ENCODE data around the gene ABLIM2.

The ABLIM2 gene

GRCh38 chr4:8182858-8183725 is 24.5 kb upstream of the ABLIM2 start:
- no CpG with 5 or more reads among the region's 25 CpGs for WGBS (ENCODE audit: extremely low coverage, insufficient coverage, low lambda C conversion rate)
- no peak overlapping the region for H3K4me2 ChIP-seq (ENCODE audit: low read length)
- H3K4me3 ChIP-seq (ENCODE audit: low read length), result no peak overlapping the region
- H4K5ac ChIP-seq (ENCODE audit: low read length), result no peak overlapping the region
- no peaks in the 10 kb centered on the region for H3K27me3 ChIP-seq (ENCODE audit: insufficient read depth, low read length, poor library complexity)
- H2BK120ac ChIP-seq (ENCODE audit: low read depth, low read length), result no peak overlapping the region
- no peaks in the 10 kb centered on the region for H3K79me1 ChIP-seq (ENCODE audit: low read length)
- no peaks in the 10 kb centered on the region for H3K36me3 ChIP-seq (ENCODE audit: control insufficient read depth, insufficient read depth, low read length)
- H3K4ac ChIP-seq (ENCODE audit: low read depth, low read length), result no peak overlapping the region
- H2BK5ac ChIP-seq (ENCODE audit: low read length), result no peak overlapping the region
- DNase-seq, result no peak
- no peak overlapping the region for H3K23ac ChIP-seq (ENCODE audit: low read length)
- no peak overlapping the region for H3K27ac ChIP-seq (ENCODE audit: low read depth, low read length)
- H4K8ac ChIP-seq (ENCODE audit: low read depth, low read length), result no peak overlapping the region
- H3K9ac ChIP-seq (ENCODE audit: low read length), result no peak overlapping the region
- H3K18ac ChIP-seq (ENCODE audit: low read length), result no peak overlapping the region
- no peaks in the 10 kb centered on the region for H3K4me1 ChIP-seq (ENCODE audit: control insufficient read depth, low read depth, low read length)
- H2BK15ac ChIP-seq (replicated peaks; ENCODE audit: low read depth), result no peak overlapping the region
- H3K56ac ChIP-seq (ENCODE audit: low read length), result no peak overlapping the region
- H2AK5ac ChIP-seq (ENCODE audit: low read length), result no peak overlapping the region
- no peaks in the 10 kb centered on the region for H3K79me2 ChIP-seq (ENCODE audit: control insufficient read depth, insufficient read depth, low read length)

GRCh38 chr4:8182294-8182693 is 23.7 kb upstream of the ABLIM2 start:
- H2BK5ac ChIP-seq (ENCODE audit: low read length), result no peak overlapping the region
- no peak overlapping the region for H3K23ac ChIP-seq (ENCODE audit: low read length)
- H3K56ac ChIP-seq (ENCODE audit: low read length), result no peak overlapping the region
- H3K4me2 ChIP-seq (ENCODE audit: low read length), result no peak overlapping the region
- no CpG with 5 or more reads among the region's 11 CpGs for WGBS (ENCODE audit: extremely low coverage, insufficient coverage, low lambda C conversion rate)
- no peak overlapping the region for H4K8ac ChIP-seq (ENCODE audit: low read depth, low read length)
- H3K79me2 ChIP-seq (ENCODE audit: control insufficient read depth, insufficient read depth, low read length), result no peaks in the 10 kb centered on the region
- no peak for DNase-seq
- H3K79me1 ChIP-seq (ENCODE audit: low read length), result no peaks in the 10 kb centered on the region
- no peak overlapping the region for H3K4me3 ChIP-seq (ENCODE audit: low read length)
- no peak overlapping the region for H2AK5ac ChIP-seq (ENCODE audit: low read length)
- H3K27ac ChIP-seq (ENCODE audit: low read depth, low read length), result no peak overlapping the region
- H3K4ac ChIP-seq (ENCODE audit: low read depth, low read length), result no peak overlapping the region
- no peaks in the 10 kb centered on the region for H3K36me3 ChIP-seq (ENCODE audit: control insufficient read depth, insufficient read depth, low read length)
- no peak overlapping the region for H2BK120ac ChIP-seq (ENCODE audit: low read depth, low read length)
- no peak overlapping the region for H3K18ac ChIP-seq (ENCODE audit: low read length)
- no peaks in the 10 kb centered on the region for H3K27me3 ChIP-seq (ENCODE audit: insufficient read depth, low read length, poor library complexity)
- no peaks in the 10 kb centered on the region for H3K4me1 ChIP-seq (ENCODE audit: control insufficient read depth, low read depth, low read length)
- H4K5ac ChIP-seq (ENCODE audit: low read length), result no peak overlapping the region
- no peak overlapping the region for H3K9ac ChIP-seq (ENCODE audit: low read length)
- no peak overlapping the region for H2BK15ac ChIP-seq (replicated peaks; ENCODE audit: low read depth)

GRCh38 chr4:8181844-8182243 is 23.2 kb upstream of the ABLIM2 start:
- no peaks in the 10 kb centered on the region for H3K36me3 ChIP-seq (ENCODE audit: control insufficient read depth, insufficient read depth, low read length)
- no peak overlapping the region for H2BK15ac ChIP-seq (replicated peaks; ENCODE audit: low read depth)
- WGBS (ENCODE audit: extremely low coverage, insufficient coverage, low lambda C conversion rate), result no CpG with 5 or more reads among the region's 7 CpGs
- no peaks in the 10 kb centered on the region for H3K79me1 ChIP-seq (ENCODE audit: low read length)
- H3K79me2 ChIP-seq (ENCODE audit: control insufficient read depth, insufficient read depth, low read length), result no peaks in the 10 kb centered on the region
- H3K27me3 ChIP-seq (ENCODE audit: insufficient read depth, low read length, poor library complexity), result no peaks in the 10 kb centered on the region
- no peak overlapping the region for H3K23ac ChIP-seq (ENCODE audit: low read length)
- no peak overlapping the region for H2BK5ac ChIP-seq (ENCODE audit: low read length)
- H3K4me2 ChIP-seq (ENCODE audit: low read length), result no peak overlapping the region
- no peak overlapping the region for H3K4me3 ChIP-seq (ENCODE audit: low read length)
- peak; percentile 39 for DNase-seq
- H2BK120ac ChIP-seq (ENCODE audit: low read depth, low read length), result no peak overlapping the region
- no peaks in the 10 kb centered on the region for H3K4me1 ChIP-seq (ENCODE audit: control insufficient read depth, low read depth, low read length)
- no peak overlapping the region for H4K5ac ChIP-seq (ENCODE audit: low read length)
- H3K56ac ChIP-seq (ENCODE audit: low read length), result no peak overlapping the region
- H3K4ac ChIP-seq (ENCODE audit: low read depth, low read length), result no peak overlapping the region
- H4K8ac ChIP-seq (ENCODE audit: low read depth, low read length), result no peak overlapping the region
- H2AK5ac ChIP-seq (ENCODE audit: low read length), result no peak overlapping the region
- H3K18ac ChIP-seq (ENCODE audit: low read length), result no peak overlapping the region
- no peak overlapping the region for H3K9ac ChIP-seq (ENCODE audit: low read length)
- no peak overlapping the region for H3K27ac ChIP-seq (ENCODE audit: low read depth, low read length)

- no peak for DNase-seq
- H3K4me2 ChIP-seq (ENCODE audit: low read length), result no peak overlapping the region
- no peak overlapping the region for H2BK120ac ChIP-seq (ENCODE audit: low read depth, low read length)
- H3K56ac ChIP-seq (ENCODE audit: low read length), result no peak overlapping the region
- H2BK5ac ChIP-seq (ENCODE audit: low read length), result no peak overlapping the region
- H3K4ac ChIP-seq (ENCODE audit: low read depth, low read length), result no peak overlapping the region
- no CpG with 5 or more reads among the region's 6 CpGs for WGBS (ENCODE audit: extremely low coverage, insufficient coverage, low lambda C conversion rate)
- H3K79me1 ChIP-seq (ENCODE audit: low read length), result no peaks in the 10 kb centered on the region
- H2BK15ac ChIP-seq (replicated peaks; ENCODE audit: low read depth), result no peak overlapping the region
- H3K27me3 ChIP-seq (ENCODE audit: insufficient read depth, low read length, poor library complexity), result no peaks in the 10 kb centered on the region
- H3K18ac ChIP-seq (ENCODE audit: low read length), result no peak overlapping the region
- no peak overlapping the region for H4K5ac ChIP-seq (ENCODE audit: low read length)
- H3K23ac ChIP-seq (ENCODE audit: low read length), result no peak overlapping the region
- H3K4me1 ChIP-seq (ENCODE audit: control insufficient read depth, low read depth, low read length), result no peaks in the 10 kb centered on the region
- no peak overlapping the region for H4K8ac ChIP-seq (ENCODE audit: low read depth, low read length)
- H2AK5ac ChIP-seq (ENCODE audit: low read length), result no peak overlapping the region
- H3K4me3 ChIP-seq (ENCODE audit: low read length), result no peak overlapping the region
- no peaks in the 10 kb centered on the region for H3K36me3 ChIP-seq (ENCODE audit: control insufficient read depth, insufficient read depth, low read length)
- H3K79me2 ChIP-seq (ENCODE audit: control insufficient read depth, insufficient read depth, low read length), result no peaks in the 10 kb centered on the region
- H3K9ac ChIP-seq (ENCODE audit: low read length), result no peak overlapping the region
- no peak overlapping the region for H3K27ac ChIP-seq (ENCODE audit: low read depth, low read length)
These were observed 22.5 kb upstream of the ABLIM2 start for GRCh38 chr4:8181119-8181518.

- Histone ChIP-seq H3K4me2 (ENCODE audit: low read length) (no peak overlapping the region), H3K27ac (ENCODE audit: low read depth, low read length) (no peak overlapping the region), H3K4me3 (ENCODE audit: low read length) (no peak overlapping the region), H4K5ac (ENCODE audit: low read length) (no peak overlapping the region), H3K79me1 (ENCODE audit: low read length) (no peaks in the 10 kb centered on the region), H2BK120ac (ENCODE audit: low read depth, low read length) (no peak overlapping the region), H3K18ac (ENCODE audit: low read length) (no peak overlapping the region), H2BK5ac (ENCODE audit: low read length) (no peak overlapping the region), H3K4me1 (ENCODE audit: control insufficient read depth, low read depth, low read length) (no peaks in the 10 kb centered on the region), H3K4ac (ENCODE audit: low read depth, low read length) (no peak overlapping the region), H3K36me3 (ENCODE audit: control insufficient read depth, insufficient read depth, low read length) (no peaks in the 10 kb centered on the region), H3K79me2 (ENCODE audit: control insufficient read depth, insufficient read depth, low read length) (no peaks in the 10 kb centered on the region), H3K56ac (ENCODE audit: low read length) (no peak overlapping the region), H2BK15ac (replicated peaks; ENCODE audit: low read depth) (no peak overlapping the region), H3K23ac (ENCODE audit: low read length) (no peak overlapping the region), H2AK5ac (ENCODE audit: low read length) (no peak overlapping the region), H3K27me3 (ENCODE audit: insufficient read depth, low read length, poor library complexity) (no peaks in the 10 kb centered on the region), H3K9ac (ENCODE audit: low read length) (no peak overlapping the region), H4K8ac (ENCODE audit: low read depth, low read length) (no peak overlapping the region)
- DNase-seq, result no peak
- no CpG with 5 or more reads among the region's 8 CpGs for WGBS (ENCODE audit: extremely low coverage, insufficient coverage, low lambda C conversion rate)
These were observed 21.9 kb upstream of the ABLIM2 start for GRCh38 chr4:8180310-8181093.

All from mesendoderm (in vitro differentiated cells).